H1 (cell line): ENCODE data around the gene EXD3. TPM values are rescaled to one million over a fixed set of nuclear protein-coding genes. Genes with fewer than 3 reads are reported as not detected.

Experiments used
- CTBP2 ChIP-seq: IDR thresholded peaks from 2 replicates; pipeline ENCODE4 v1.7.0; 2011; ENCODE audit warnings: borderline replicate concordance, mild to moderate bottlenecking, moderate library complexity, mixed read lengths, low read length; ENCODE audit not compliant: insufficient read depth, insufficient read length
- SIRT6 ChIP-seq: IDR thresholded peaks from one replicate; pipeline ENCODE4 v1.7.1; 2012; ENCODE audit warnings: low read length, inconsistent platforms
- polyA plus RNA-seq, 7 experiments: library from polyadenylated mRNA; depleted of rRNA in 3 of 7; stranded (reverse) in 5 of 7; unstranded in 2 of 7; fragments of >200 nt in 5 of 7; fragments of 200-250 nt in 2 of 7; gene quantifications; 1 replicate in 5 of 7; 2 replicates in 1 of 7; 4 replicates in 1 of 7; pipeline versions ENCODE4 v1.2.1 to v1.2.3, GENCODE V29; 2011 to 2013; ENCODE audit warnings: missing spikeins in 2 of 7, mixed read lengths in 2 of 7
- total RNA-seq: library from RNA; stranded (reverse); fragmentation: NEBNext Ultra II Directional; extraction: Animal tissue kit (Norgen Biotek cat#: 25700); gene quantifications from 2 replicates; pipeline ENCODE4 v1.2.1, GENCODE V29; 2021

The EXD3 gene
- total and polyA plus RNA-seq, 2 of the 8 experiments (the other 6 are each of a cell fraction or from before 2014, with no cell fraction given): 7.2 to 9.4 TPM

DNA sequence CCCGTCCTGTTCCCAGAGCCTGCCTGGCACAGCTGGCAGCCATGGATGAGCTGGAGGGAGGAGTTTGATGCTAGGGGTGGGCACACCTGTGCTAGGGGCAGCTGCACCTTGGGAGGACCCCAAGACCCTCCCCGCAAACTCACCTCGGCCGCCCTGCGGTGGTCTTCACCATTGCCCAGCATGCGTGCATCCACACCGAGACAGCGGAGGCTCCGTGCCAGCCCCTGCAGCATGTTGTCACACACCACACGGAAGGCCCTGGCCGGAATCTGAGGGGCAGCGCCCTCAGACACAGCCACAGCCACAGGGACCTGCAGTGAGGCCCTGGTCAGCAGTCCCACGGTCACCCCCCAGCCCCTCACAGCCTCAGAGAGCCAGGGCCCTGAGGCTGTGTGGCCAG lies 75.0 kb downstream of the EXD3 start (continued):
- TF ChIP-seq SIRT6 (no peak), CTBP2 (no peak)
